OCI-LY1 (cell line): ENCODE measurements around the gene EID2.

Source experiments
- CTCF ChIP-seq: fragments of 200-600 bp; sonication (generic), shearing (Covaris generic); IDR thresholded peaks from 2 replicates; pipeline ENCODE4 v1.5.1; 2017; ENCODE audit warnings: mild to moderate bottlenecking, antibody characterized with exemption, low read length, moderate library complexity, mixed read lengths
- EZH2 ChIP-seq: fragments of 200-600 bp; sonication (generic), shearing (Covaris generic); IDR thresholded peaks from 2 replicates; pipeline ENCODE4 v1.8.0; 2017; ENCODE audit warnings: borderline replicate concordance, mixed run types, mild to moderate bottlenecking, antibody characterized with exemption, low read length, moderate library complexity, mixed read lengths

GRCh38 chr19:39553082-39553652, 13.2 kb upstream of the EID2 start:
- TF ChIP-seq CTCF (no peak), EZH2 (no peak)
